Spleen (tissue), 7 donors: ENCODE results near the gene IGSF6.

Experiments
- POLR2A ChIP-seq, 3 donors: fragments of 450-650 bp; IDR thresholded peaks; one replicate each; pipeline ENCODE4 v1.5.1; 2017; ENCODE audit warnings: antibody characterized with exemption in 3 of 3, mild to moderate bottlenecking in 1 of 3
- POLR2AphosphoS5 ChIP-seq, 3 donors: sonication (generic); formaldehyde crosslinking; IDR thresholded peaks; one replicate each; pipeline ENCODE4 v1.5.1; 2017; ENCODE audit warnings: antibody characterized with exemption in 3 of 3
- TF ChIP-seq, protein P1 (sequence below), 11 experiments: fragments of 200-600 bp in 7 of 11; fragments of 450-650 bp in 4 of 11; sonication (generic) in 4 of 11; IDR thresholded peaks in 8 of 11; conservative IDR thresholded peaks in 3 of 11; 1 replicate in 7 of 11; 2 replicates in 4 of 11; pipeline versions ENCODE4 v1.4.0 to v1.8.0; 2016 to 2021; ENCODE audit warnings: antibody characterized with exemption in 11 of 11, inconsistent platforms in 4 of 11, mild to moderate bottlenecking in 1 of 11
- donor health status: DM: no; HTN: no; CAD: no; lungs with moderate emphysema.
- donor health status: DM: no; HTN: no; CAD: no.
- donor health status: DM: no; HTN: no; CAD: no.

DNA sequence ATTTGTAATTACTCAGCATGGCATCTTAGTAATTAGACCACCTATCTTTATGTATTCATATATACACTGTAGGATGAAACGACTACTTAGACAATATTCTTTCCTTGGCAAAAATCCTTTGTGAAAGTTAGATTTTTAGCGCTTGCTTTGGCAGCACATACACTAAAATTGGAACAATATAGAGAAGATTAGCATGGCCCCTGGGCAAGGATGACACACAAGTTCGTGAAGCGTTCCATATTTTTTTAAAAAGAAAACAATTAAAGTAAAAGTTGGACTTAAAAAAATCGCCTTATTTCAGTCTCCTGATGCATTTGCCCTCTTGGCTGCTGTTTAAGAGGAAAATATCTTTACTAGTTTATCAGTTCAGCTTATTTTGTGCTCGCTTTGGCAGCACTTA, 10.5 kb downstream of the IGSF6 start:
- TF ChIP-seq, protein P1, sequence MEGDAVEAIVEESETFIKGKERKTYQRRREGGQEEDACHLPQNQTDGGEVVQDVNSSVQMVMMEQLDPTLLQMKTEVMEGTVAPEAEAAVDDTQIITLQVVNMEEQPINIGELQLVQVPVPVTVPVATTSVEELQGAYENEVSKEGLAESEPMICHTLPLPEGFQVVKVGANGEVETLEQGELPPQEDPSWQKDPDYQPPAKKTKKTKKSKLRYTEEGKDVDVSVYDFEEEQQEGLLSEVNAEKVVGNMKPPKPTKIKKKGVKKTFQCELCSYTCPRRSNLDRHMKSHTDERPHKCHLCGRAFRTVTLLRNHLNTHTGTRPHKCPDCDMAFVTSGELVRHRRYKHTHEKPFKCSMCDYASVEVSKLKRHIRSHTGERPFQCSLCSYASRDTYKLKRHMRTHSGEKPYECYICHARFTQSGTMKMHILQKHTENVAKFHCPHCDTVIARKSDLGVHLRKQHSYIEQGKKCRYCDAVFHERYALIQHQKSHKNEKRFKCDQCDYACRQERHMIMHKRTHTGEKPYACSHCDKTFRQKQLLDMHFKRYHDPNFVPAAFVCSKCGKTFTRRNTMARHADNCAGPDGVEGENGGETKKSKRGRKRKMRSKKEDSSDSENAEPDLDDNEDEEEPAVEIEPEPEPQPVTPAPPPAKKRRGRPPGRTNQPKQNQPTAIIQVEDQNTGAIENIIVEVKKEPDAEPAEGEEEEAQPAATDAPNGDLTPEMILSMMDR (IDR thresholded peaks at IDR 0.05 in 8 of 11, conservative IDR thresholded peaks at IDR 0.05 in 3 of 11) = no peak
- TF ChIP-seq POLR2A (IDR thresholded peaks at IDR 0.05) (no peak), POLR2AphosphoS5 (IDR thresholded peaks at IDR 0.05) (no peak)
